Heart left ventricle (tissue), 16 donors: ENCODE results near the gene ZBTB34. TPM values are rescaled to one million over a fixed set of nuclear protein-coding genes. Genes with fewer than 3 reads are reported as not detected.

Experiments
- ATAC-seq, 4 donors: fragments of 200-7000 bp; cut with Tn5 transposase; one replicate each; pipeline ENCODE4 v1.9.1; 2020 to 2022; ENCODE audit warnings: moderate library complexity in 4 of 4, mild to moderate bottlenecking in 3 of 4, moderate number of reproducible peaks in 1 of 4
- DNase-seq, 5 donors: peaks; one replicate each; pipeline ENCODE4 v3.0.0-alpha.2; 2020
- H3K27ac ChIP-seq, 12 donors: fragments of 200-600 bp; sonication (generic) in 4 of 12; one replicate each; pipeline versions ENCODE4 v1.5.0 to v1.8.0; 2016 to 2022; ENCODE audit warnings: mild to moderate bottlenecking in 2 of 12
- H3K27me3 ChIP-seq, 9 donors: fragments of 200-600 bp; sonication (generic) in 2 of 9; one replicate each; pipeline versions ENCODE4 v1.5.1 to v1.8.0; 2016 to 2022; ENCODE audit warnings: mild to moderate bottlenecking in 3 of 9
- H3K36me3 ChIP-seq, 9 donors: fragments of 200-600 bp; sonication (generic) in 2 of 9; one replicate each; pipeline versions ENCODE4 v1.5.0 to v1.8.0; 2018 to 2022; ENCODE audit warnings: mild to moderate bottlenecking in 2 of 9
- H3K4me1 ChIP-seq, 12 donors: fragments of 200-600 bp; sonication (generic) in 4 of 12; one replicate each; pipeline versions ENCODE4 v1.5.0 to v1.8.0; 2016 to 2022; ENCODE audit warnings: mild to moderate bottlenecking in 3 of 12
- H3K4me3 ChIP-seq, 12 donors: fragments of 200-600 bp; sonication (generic) in 4 of 12; one replicate each; pipeline versions ENCODE4 v1.5.0 to v1.8.0; 2017 to 2022; ENCODE audit warnings: mild to moderate bottlenecking in 9 of 12, moderate library complexity in 4 of 12
- H3K9me3 ChIP-seq, 12 donors: fragments of 200-600 bp; sonication (generic) in 4 of 12; one replicate each; pipeline versions ENCODE4 v1.5.0 to v1.8.0; 2016 to 2022; ENCODE audit warnings: mild to moderate bottlenecking in 1 of 12
- POLR2A ChIP-seq, 2 donors: fragments of 450-650 bp; IDR thresholded peaks; one replicate each; pipeline ENCODE4 v1.6.1; 2017; ENCODE audit warnings: antibody characterized with exemption in 2 of 2, mild to moderate bottlenecking in 2 of 2, moderate library complexity in 2 of 2
- WGBS, 4 donors: extraction: QIAGEN DNeasy Blood & Tissue Kit in 2 of 4; methylation state at CpG; one replicate each; pipeline versions ENCODE4 v1.1.5 to v1.1.7; 2013 to 2018; 5-methylcytosine and 5-hydroxymethylcytosine counted together
- intact Hi-C, 10 donors: fragments of 100-400 bp; cut with DNase I; formaldehyde crosslinking; loops; one replicate each; pipeline versions ENCODE4 v1.11.1 to v1.14.2; 2022
- polyA plus RNA-seq, 2 donors: library from polyadenylated mRNA; stranded (reverse); fragments of 200-250 nt; gene quantifications; one replicate each; pipeline ENCODE4 v1.2.3, GENCODE V29; 2013
- total RNA-seq, 9 donors: library from RNA; depleted of rRNA in 2 of 9; stranded (reverse); fragments of >200 nt in 2 of 9; fragmentation: NEBNext Ultra II Directional in 3 of 9; extraction: Animal tissue kit (Norgen Biotek cat#: 25700) in 3 of 9; gene quantifications; one replicate each; pipeline versions ENCODE4 v1.1.0 to v1.2.4, GENCODE V29; 2016 to 2023
- TF ChIP-seq, protein P1 (sequence below), 12 donors: fragments of 200-600 bp; sonication (generic) in 4 of 12; IDR thresholded peaks; one replicate each; pipeline versions ENCODE4 v1.5.0 to v1.8.0; 2018 to 2022; ENCODE audit warnings: antibody characterized with exemption in 12 of 12, mild to moderate bottlenecking in 5 of 12
- donor health status: ischemic (EF 13 %, LVEDD 7.1; RV severe dilation, severe dysfunction).
- donor health status: healthy with polysubstance abuse.
- donor health status: DM: no; HTN: yes; CAD: no.
- donor health status: DM: no; HTN: no; CAD: no.
- donor health status: ischemic (EF 25% LVEDD 6.9; RV normal size, moderate dysfunction).
- donor health status: ischemic (EF 25% LVEDD 5.7; RV mildly dilated, moderate dysfunction).
- donor health status: healthy.
- donor health status: DM: yes; HTN: yes; CAD: no.
- donor health status: ischemic (EF 35%, LVEDD 5.7; RV mildly dilated, moderate dysfunction).
- donor health status: nonischemic (EF 11% LVEDD 7.7; RV severe dilation, severe dysfunction).
- donor health status: DM: yes; HTN: yes; CAD: no.
- donor health status: PGD.
- donor health status: ischemic (EF 29% LVEDD 5.4; RV normal size, mild dysfunction).
- donor health status: nonischemic (EF 23%, LVEDD 6.1; RV moderate dilation, normal function).

The ZBTB34 gene
- total and polyA plus RNA-seq, 11 donors, result 2.2 to 8.2 (median 5.0) TPM

DNA sequence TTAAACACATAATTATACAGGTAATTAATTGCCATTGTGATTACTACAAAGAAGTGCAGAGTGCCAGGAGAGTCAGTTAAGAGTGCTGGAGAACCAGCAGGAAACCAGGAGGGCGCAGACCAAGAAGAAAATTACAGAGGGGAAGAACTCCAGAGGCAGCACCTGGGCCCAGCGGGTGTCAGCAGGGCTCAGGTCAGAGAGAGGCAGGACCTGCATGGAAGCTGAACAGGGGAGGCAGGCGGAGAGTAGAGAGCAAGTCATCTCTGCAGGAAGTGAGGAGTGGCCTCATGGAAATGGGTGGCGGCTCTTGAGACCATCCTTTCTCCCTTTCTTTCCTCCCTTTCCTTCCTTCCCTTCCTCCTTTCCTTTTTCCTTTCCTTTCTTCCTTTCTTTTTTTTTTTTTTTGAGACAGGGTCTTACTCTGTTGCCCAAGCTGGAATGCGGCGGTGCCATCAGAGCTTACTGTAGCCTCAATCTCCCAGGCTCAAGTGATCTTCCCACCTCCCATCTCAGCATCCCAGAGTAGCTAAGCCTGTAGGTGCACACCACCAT lies 4.0 kb upstream of the ZBTB34 start:
- 77 to 81% (median 79%) methylated on average over 6 of the region's 6 CpGs for WGBS, 4 donors
- no peaks in the 10 kb centered on the region for H3K9me3 ChIP-seq

DNA sequence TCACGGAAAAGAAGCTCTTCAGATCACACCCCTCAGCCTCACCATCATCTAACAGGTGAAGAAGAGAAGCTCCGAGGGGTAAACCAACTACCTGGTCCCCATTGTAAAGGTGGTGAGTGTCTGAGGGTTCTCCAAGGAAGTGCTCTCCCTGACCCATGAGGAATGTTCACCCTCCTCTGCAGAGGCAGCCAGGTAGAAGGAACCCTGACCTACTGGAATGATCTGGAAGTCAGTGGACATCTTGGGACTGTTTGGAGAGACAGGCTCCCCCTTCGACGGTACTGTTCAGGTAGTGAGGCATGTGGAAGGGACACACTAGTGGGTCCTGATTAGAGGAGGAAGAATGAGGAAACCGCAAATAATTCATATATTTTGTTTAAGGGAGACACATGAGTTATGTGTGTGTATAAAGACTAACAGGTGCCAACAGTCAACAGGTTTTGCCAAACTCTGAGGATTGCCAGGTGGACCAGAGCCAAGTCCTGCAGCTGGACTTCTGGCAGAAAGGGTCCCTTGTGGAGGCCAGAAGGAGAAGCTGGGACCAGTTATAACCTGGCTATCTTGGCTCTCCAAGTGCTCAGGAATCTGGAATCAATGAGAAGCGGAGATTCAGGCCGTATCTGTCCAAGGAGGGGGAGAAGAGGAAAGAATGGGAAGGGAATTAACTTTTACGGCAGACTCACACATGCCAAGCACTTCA lies 3.0 kb upstream of the ZBTB34 start:
- Histone ChIP-seq H3K36me3 (no peaks in the 10 kb centered on the region), H3K9me3 (no peaks in the 10 kb centered on the region), H3K27ac (no peak overlapping the region), H3K4me1 (peaks cover 0 to 20% (median 18%) of the 10 kb centered on the region in 12 donors), H3K4me3 (no peak overlapping the region), H3K27me3 (peaks cover 0 to 8% (median 0%) of the 10 kb centered on the region in 9 donors)
- no peak for DNase-seq
- ATAC-seq, result no peak
- WGBS, 4 donors, result 59 to 67% (median 61%) methylated on average over 8 of the region's 8 CpGs
- TF ChIP-seq, protein P1, sequence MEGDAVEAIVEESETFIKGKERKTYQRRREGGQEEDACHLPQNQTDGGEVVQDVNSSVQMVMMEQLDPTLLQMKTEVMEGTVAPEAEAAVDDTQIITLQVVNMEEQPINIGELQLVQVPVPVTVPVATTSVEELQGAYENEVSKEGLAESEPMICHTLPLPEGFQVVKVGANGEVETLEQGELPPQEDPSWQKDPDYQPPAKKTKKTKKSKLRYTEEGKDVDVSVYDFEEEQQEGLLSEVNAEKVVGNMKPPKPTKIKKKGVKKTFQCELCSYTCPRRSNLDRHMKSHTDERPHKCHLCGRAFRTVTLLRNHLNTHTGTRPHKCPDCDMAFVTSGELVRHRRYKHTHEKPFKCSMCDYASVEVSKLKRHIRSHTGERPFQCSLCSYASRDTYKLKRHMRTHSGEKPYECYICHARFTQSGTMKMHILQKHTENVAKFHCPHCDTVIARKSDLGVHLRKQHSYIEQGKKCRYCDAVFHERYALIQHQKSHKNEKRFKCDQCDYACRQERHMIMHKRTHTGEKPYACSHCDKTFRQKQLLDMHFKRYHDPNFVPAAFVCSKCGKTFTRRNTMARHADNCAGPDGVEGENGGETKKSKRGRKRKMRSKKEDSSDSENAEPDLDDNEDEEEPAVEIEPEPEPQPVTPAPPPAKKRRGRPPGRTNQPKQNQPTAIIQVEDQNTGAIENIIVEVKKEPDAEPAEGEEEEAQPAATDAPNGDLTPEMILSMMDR (IDR thresholded peaks at IDR 0.05), result no peak
- TF ChIP-seq POLR2A (IDR thresholded peaks at IDR 0.05), result no peak
- intact Hi-C loops, result no loop called here

More for the DNA sequence above, 4.0 kb upstream of the ZBTB34 start:
- ATAC-seq (no peak), DNase-seq (no peak)
- peaks cover 0 to 8% (median 0%) of the 10 kb centered on the region in 9 donors for H3K27me3 ChIP-seq
- no peak overlapping the region for H3K4me3 ChIP-seq
- no peaks in the 10 kb centered on the region for H3K36me3 ChIP-seq
- intact Hi-C loops, result no loop called here
- peaks cover 0 to 10% (median 8%) of the 10 kb centered on the region in 12 donors for H3K4me1 ChIP-seq
- no peak overlapping the region for H3K27ac ChIP-seq
- TF ChIP-seq, protein P1 (IDR thresholded peaks at IDR 0.05), result no peak
- no peak for TF ChIP-seq POLR2A (IDR thresholded peaks at IDR 0.05)

DNA sequence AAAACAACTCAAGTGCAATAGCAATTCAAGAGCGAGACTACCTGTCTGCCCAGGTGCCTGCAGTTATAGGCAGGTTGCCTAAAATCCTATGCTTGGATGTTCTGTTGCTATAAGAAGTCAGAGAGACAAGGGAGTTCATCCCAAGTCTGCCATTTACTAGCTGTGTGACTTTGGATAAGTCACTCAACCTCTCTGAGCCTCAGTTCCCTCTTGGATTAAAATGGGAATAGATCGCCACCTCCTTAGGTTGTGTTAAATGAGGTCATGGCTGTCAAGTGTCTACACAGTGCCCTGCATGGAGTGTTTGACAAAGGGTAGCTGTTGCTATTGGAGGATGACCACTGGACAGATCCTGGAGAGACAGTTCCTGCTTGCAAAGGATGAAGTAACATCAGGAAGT lies 1.3 kb upstream of the ZBTB34 start:
- TF ChIP-seq POLR2A (IDR thresholded peaks at IDR 0.05), result no peak
- TF ChIP-seq, protein P1 (IDR thresholded peaks at IDR 0.05), result no peak
- Histone ChIP-seq H3K4me1 (peaks cover 0 to 36% (median 28%) of the 10 kb centered on the region in 12 donors), H3K36me3 (peaks cover 0 to 7% (median 5%) of the 10 kb centered on the region in 9 donors), H3K27me3 (no peaks in the 10 kb centered on the region), H3K9me3 (no peaks in the 10 kb centered on the region), H3K27ac (no peak overlapping the region), H3K4me3 (no peak overlapping the region)
- no peak for ATAC-seq
- intact Hi-C loops, result no loop called here
- no peak for DNase-seq
- WGBS, 4 donors, result 90 to 100% (median 93%) methylated on average over 2 of the region's 2 CpGs

GRCh38 chr9:126860757-126861466 lies 473 bp downstream of the ZBTB34 start:
- peaks cover 0 to 25% (median 15%) of the 10 kb centered on the region in 9 donors for H3K36me3 ChIP-seq
- peak in 3 of 4 donors; percentile 38 to 65 (median 43) for ATAC-seq
- peak overlapping the region; percentile 70 to 97 (median 92) for H3K27ac ChIP-seq
- intact Hi-C loops, result loop anchor here in 2 of 10 donors (2.0 kb wide), 1 partner anchor 54 kb away; the partner anchor contains the start of gene RALGPS1 (in 2 of the 2)
- TF ChIP-seq POLR2A (IDR thresholded peaks at IDR 0.05), result no peak
- TF ChIP-seq, protein P1 (IDR thresholded peaks at IDR 0.05), result no peak
- DNase-seq, result peak in 3 of 5 donors; percentile 25 to 70 (median 42)
- no peaks in the 10 kb centered on the region for H3K9me3 ChIP-seq
- H3K27me3 ChIP-seq, result no peaks in the 10 kb centered on the region
- peak overlapping the region; percentile 87 to 99 (median 94) for H3K4me3 ChIP-seq
- H3K4me1 ChIP-seq, result peaks cover 0 to 39% (median 28%) of the 10 kb centered on the region in 12 donors
- WGBS, 4 donors, result 0 to 1% (median 0%) methylated on average over 4 to 71 of the region's 71 CpGs
